Duodenal mucosa (tissue), 2 donors: Measurements from ENCODE around the gene RNH1.

Experiments
- H3K27ac ChIP-seq: one replicate; pipeline ENCODE4 v1.7.0; 2013; ENCODE audit warnings: low read depth, low read length
- H3K27me3 ChIP-seq, 2 donors: one replicate each; pipeline ENCODE4 v1.7.0; 2013; ENCODE audit warnings: low read length in 2 of 2, control low read depth in 1 of 2; ENCODE audit not compliant: insufficient read depth in 2 of 2, control insufficient read depth in 1 of 2
- H3K36me3 ChIP-seq, 2 donors: one replicate each; pipeline ENCODE4 v1.7.0; 2013; ENCODE audit warnings: low read length in 2 of 2, control low read depth in 1 of 2; ENCODE audit not compliant: insufficient read depth in 2 of 2, control insufficient read depth in 1 of 2
- H3K4me1 ChIP-seq, 2 donors: one replicate each; pipeline ENCODE4 v1.7.0; 2013; ENCODE audit warnings: low read length in 2 of 2, control low read depth in 1 of 2; ENCODE audit not compliant: insufficient read depth in 2 of 2, control insufficient read depth in 1 of 2
- H3K4me3 ChIP-seq, 2 donors: one replicate each; pipeline ENCODE4 v1.7.0; 2013; ENCODE audit warnings: low read length in 2 of 2, low read depth in 1 of 2
- H3K9ac ChIP-seq, 2 donors: one replicate each; pipeline ENCODE4 v1.7.0; 2013; ENCODE audit warnings: low read length in 2 of 2, low read depth in 1 of 2
- H3K9me3 ChIP-seq, 2 donors: one replicate each; pipeline ENCODE4 v1.7.0; 2013; ENCODE audit warnings: low read length in 2 of 2, control low read depth in 1 of 2; ENCODE audit not compliant: control insufficient read depth in 1 of 2

The RNH1 gene

DNA sequence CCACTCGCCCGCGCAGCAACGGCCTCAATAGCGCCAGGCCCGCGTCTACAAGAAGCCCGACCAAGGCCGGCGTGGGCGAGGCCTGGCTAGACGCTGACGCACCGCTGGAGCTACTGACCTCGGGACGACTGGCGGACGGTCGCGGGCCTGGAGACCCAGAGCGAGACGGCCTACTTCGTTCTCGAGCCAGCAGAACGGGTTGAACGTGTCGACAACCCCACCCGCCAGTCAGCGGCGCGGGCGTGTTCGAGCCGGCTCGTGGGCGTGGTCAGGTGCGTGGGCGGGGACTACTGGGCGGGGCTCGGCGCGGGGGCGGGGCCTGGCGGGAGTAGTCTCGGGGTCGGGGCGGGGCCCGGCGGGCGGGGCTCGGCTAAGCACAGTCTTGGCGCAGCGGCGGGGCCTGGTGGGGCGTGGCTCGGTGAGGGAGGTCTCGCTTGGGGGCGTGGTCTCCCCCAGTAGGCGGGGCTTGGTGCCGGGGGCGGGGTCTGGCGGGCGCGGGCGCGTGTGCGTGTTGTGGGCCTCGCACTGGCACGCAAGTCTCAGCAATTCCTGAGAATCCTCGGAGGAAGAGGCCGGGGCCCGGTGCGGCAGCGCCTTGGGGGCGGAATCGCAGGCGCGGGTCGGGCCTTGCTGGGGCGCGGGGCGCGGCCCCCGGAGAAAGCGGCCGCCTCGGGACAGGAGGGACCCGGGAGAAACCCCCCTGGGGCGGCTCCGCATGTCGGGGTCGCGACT lies at the start of gene RNH1:
Gene RNH1, minus strand, starts transcription at position 248 of the 732 bp plus-strand sequence. CDS start 5,080 bp downstream, outside the sequence.
- Histone ChIP-seq H3K4me1 (peaks cover 21 to 28% of the 10 kb centered on the region in 2 donors), H3K27me3 (no peaks in the 10 kb centered on the region), H3K9ac (peak within 1 kb of the TSS; percentile 83 to 99), H3K4me3 (peak within 1 kb of the TSS; percentile 90 to 92), H3K9me3 (no peaks in the 10 kb centered on the region), H3K27ac (peak within 1 kb of the TSS; percentile 100), H3K36me3 (peaks cover 0 to 7% of the 10 kb centered on the region in 2 donors)

DNA sequence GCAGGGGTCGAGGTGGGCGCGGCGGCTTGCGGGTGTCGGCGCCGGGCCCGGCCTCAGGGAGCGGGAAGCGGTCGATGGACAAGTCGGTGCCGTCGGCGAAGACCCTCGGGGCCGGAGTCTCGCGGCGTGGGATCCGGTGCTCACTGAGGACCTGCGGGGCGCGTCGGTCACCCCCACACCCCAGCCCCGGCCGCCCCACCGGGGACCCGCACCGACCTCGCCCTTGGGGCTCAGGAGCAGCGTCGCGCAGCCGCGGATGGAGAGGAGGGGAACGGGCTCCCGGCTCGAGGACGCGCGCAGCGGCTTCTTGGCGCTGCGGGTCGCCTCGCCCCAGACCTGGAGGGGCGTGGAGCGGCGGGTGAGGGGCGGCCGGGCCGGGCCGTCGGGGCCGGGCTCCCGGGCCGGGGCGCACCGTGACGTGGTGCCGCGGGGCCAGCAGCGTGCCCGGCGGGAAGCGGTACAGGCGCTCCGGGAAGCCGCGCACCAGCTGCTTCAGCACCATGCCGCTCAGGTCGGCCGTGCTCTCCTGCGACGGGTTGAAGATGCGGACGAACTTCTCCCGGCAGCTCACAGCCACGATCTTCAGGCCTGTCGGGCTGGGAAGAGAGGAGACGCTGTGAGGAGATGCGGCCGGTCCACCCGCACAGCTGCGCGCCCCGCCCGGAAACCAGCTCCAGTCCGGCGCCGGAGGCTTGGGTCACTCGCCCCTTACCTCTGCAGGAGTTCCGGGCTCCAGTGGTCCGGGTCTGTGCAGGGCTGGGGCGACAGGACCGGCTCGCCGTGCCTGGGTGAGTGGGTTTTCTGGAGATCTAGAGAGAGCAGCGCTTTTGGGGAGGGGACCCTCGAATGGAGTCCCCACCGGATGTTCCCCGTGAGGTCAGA lies 49.0 kb upstream of the RNH1 start:
- Histone ChIP-seq H3K4me3 (no peak overlapping the region), H3K27ac (no peak overlapping the region)

DNA sequence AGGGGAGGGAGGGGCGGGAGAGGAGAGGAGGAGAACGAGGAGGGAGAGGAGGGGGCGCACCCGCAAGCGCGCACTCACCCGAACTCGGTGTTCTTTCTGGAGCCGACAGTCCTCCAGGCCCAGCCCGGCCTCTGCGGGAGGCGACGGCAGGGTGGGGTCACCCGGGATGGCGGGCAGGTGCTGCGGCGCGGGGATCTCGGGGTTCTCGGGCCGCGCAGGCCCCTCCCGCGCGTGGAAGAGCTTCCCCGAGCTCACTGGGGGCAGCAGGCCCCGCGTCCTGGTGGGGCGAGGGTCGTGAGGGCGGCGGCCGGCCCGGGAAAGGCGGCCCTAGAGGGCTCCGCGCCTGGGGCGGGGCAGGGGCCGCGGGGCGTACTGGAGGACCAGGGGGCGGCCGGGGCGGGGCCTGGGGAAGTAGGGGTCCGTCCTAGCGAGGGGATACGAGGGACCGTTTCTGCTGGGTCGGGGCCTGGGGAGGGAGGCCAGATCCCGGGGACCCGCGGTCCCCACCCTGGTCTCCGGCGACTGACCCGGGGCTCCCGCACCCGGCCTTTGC lies 48.3 kb upstream of the RNH1 start:
- Histone ChIP-seq H3K4me1 (peaks cover 12 to 21% of the 10 kb centered on the region in 2 donors), H3K9me3 (no peaks in the 10 kb centered on the region), H3K36me3 (no peaks in the 10 kb centered on the region), H3K4me3 (no peak overlapping the region), H3K27ac (no peak overlapping the region), H3K9ac (no peak overlapping the region), H3K27me3 (peaks cover 7 to 11% of the 10 kb centered on the region in 2 donors)

More for the DNA sequence above, 49.0 kb upstream of the RNH1 start:
- Histone ChIP-seq H3K4me1 (peaks cover 12 to 21% of the 10 kb centered on the region in 2 donors), H3K9ac (no peak overlapping the region), H3K36me3 (no peaks in the 10 kb centered on the region), H3K9me3 (no peaks in the 10 kb centered on the region), H3K27me3 (peaks cover 7 to 11% of the 10 kb centered on the region in 2 donors)

DNA sequence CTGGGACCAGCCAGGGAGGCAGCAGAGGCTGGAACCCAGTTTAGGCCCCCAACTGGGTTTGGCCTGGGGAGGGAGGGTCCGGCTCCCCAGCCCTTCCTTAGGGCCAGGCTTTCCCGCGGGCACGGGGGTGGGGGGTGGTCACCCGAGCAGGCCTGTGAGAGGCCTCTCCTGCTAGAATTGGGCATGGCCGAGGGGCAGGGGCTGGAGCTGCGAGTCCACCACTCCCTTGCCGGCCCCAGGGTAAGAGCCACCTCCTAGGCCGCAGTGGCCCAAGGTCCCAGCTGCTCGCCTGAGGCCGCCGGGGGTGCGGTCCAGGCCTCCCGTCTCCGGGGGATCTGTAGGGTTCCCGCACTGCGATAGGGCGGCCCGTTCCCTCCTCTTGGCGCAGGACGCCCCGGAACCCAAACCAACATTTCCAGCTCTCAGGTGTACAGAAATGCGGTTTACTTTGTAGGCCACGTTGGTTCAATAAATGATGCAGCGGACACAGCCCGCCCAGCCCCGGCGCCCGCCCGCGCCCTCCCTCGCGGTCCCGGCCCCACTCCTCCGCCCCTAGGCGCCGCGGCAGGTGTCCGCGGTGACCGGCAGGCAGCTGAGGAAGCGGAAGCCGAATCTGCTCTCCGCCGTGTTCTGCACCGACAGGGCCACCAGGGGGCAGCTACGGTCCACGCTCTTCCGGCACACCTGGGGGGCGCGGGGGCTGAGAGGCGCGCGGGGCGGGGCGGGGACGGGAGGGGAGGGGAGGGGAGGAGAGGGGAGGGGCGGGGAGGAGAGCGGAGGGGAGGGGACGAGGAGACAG lies 47.6 kb upstream of the RNH1 start:
- no peaks in the 10 kb centered on the region for H3K36me3 ChIP-seq
- peak overlapping the region; percentile 40 to 43 for H3K4me3 ChIP-seq
- H3K4me1 ChIP-seq: peaks cover 5 to 14% of the 10 kb centered on the region in 2 donors
- peak overlapping the region in 1 of 2 donors; percentile 18 for H3K9ac ChIP-seq
- no peak overlapping the region for H3K27ac ChIP-seq
- H3K27me3 ChIP-seq: peaks cover 7 to 11% of the 10 kb centered on the region in 2 donors
- H3K9me3 ChIP-seq: no peaks in the 10 kb centered on the region

DNA sequence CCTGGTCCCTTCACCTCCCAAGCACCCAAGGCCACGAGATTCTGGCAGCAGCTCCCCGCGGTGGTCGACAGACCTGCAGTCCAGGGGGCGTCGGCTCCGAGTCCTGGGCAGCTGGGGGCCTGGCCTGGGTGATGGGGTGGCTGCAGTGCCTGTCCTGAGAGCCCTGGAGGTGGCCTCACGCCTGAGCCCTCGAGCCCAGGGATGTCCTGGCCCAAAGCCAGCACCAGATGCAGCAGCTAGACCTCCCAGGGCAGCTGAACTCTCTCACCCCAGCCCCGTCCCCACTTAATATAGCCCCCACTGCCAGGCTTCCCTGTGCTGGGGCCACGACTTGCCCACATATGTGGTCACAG lies 46.9 kb upstream of the RNH1 start:
- Histone ChIP-seq H3K36me3 (no peaks in the 10 kb centered on the region), H3K27me3 (peaks cover 7 to 11% of the 10 kb centered on the region in 2 donors), H3K9me3 (no peaks in the 10 kb centered on the region), H3K4me1 (peaks cover 0 to 8% of the 10 kb centered on the region in 2 donors), H3K27ac (no peak overlapping the region), H3K9ac (peak overlapping the region in 1 of 2 donors; percentile 18), H3K4me3 (no peak overlapping the region)

DNA sequence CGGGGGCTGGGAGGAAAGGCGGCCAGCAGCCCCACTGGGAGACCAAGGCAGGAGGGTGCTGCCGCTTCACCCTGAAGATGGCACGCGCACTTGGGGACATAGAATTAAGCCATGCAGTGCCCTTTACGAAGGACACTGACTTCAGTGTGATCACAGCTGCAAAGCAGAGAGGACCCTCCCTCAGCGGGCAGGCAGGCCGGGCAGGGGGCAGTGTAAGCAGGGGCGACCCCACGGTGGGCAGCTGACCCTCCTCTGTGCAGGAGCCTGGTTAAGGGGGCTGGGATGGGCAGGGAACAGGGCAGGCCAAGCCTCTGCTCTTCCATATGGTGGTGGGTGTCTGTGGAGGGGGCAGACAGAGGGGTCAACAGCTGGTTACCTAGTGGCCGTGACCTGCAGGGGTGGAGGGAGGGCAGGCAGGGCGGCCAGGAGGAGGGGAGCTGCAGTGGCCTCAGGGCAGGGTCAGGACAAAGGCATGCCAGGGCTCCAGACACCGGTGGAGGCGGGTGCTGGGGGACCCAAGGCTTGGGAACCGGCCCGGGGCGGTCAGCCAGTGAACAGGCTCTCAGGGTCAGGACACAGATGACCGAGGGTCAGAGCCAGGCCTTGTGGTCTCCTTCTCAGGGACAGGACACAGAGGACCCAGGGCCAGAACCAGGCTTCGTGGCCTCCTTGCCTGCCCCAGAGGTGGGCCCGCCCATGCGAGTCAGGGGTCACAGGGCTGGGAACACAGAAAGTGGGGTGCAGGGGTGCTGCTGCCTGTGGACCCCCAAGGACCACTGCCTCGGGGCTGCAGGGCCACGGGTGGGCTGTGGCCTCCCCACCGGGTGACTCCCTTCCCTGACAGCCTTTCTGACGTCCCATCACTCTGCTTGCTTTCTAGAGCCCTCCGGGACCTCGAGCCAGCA lies 46.3 kb upstream of the RNH1 start:
- H3K9me3 ChIP-seq: no peaks in the 10 kb centered on the region
- peaks cover 7 to 11% of the 10 kb centered on the region in 2 donors for H3K27me3 ChIP-seq
- H3K4me1 ChIP-seq: peaks cover 0 to 8% of the 10 kb centered on the region in 2 donors
- H3K4me3 ChIP-seq: no peak overlapping the region
- H3K9ac ChIP-seq: no peak overlapping the region
- no peak overlapping the region for H3K27ac ChIP-seq
- no peaks in the 10 kb centered on the region for H3K36me3 ChIP-seq

DNA sequence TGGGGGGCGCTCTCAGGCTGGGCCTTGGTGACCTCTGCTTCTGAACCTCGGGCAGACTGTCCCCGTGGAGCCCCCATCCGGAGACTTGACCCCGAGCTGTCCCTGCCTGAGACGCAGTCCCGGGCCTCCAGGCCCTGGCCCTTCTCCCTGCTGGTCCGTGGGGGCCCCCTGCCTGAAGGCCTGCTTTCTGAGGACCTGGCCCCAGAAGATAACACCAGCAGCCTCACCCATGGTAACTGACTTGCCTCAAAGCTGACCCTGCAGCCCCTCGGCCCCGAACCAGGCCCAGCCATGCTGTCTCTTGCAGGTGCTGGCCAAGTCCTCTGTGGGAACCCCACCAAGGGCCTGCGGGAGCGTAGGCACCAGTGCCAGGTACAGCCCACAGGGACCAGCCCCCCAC lies 44.6 kb upstream of the RNH1 start:
- no peak overlapping the region for H3K27ac ChIP-seq

DNA sequence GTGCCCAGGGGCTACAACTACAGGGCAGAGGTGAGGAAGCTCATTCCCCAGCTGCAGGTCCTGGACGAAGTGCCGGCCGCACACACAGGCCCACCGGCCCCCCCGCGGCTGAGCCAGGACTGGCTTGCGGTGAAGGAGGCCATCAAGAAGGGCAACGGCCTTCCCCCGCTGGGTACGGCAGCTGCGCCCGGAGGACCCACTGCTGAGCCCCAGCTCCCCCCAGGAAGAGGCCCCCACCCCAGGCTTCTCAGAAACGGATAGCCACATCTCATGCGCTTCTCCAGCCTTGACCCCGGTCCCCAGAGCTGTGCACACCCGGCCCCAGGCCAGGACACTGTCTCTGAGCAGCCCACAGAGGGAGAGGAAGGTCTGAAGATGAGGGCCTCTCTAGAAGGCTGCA lies 44.1 kb upstream of the RNH1 start:
- H3K27ac ChIP-seq: no peak overlapping the region

More for the DNA sequence above, 44.6 kb upstream of the RNH1 start:
- peaks cover 0 to 8% of the 10 kb centered on the region in 2 donors for H3K4me1 ChIP-seq
- no peaks in the 10 kb centered on the region for H3K36me3 ChIP-seq
- H3K4me3 ChIP-seq: no peak overlapping the region
- H3K9me3 ChIP-seq: no peaks in the 10 kb centered on the region
- no peak overlapping the region for H3K9ac ChIP-seq
- H3K27me3 ChIP-seq: peaks cover 4 to 7% of the 10 kb centered on the region in 2 donors

DNA sequence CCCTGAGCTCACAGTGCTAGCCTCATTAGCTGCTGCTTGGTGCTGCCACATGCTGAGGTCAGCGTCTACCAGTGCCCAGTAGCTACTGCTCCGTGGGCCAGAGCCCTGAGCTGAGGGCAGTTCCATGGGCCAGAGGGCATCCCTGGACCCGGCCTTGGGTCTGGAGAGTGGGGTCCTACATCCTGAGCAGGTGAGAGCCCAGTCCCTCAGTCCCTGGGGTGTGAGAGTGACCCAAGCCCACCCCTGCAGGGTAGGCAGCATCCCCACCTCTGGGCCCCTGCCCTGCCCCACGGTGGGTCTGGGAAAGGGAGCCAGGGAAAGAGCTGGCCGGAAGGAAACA lies 43.7 kb upstream of the RNH1 start:
- peaks cover 0 to 7% of the 10 kb centered on the region in 2 donors for H3K27me3 ChIP-seq
- no peak overlapping the region for H3K9ac ChIP-seq
- H3K9me3 ChIP-seq: no peaks in the 10 kb centered on the region
- no peaks in the 10 kb centered on the region for H3K36me3 ChIP-seq
- H3K4me1 ChIP-seq: peaks cover 0 to 8% of the 10 kb centered on the region in 2 donors
- H3K4me3 ChIP-seq: no peak overlapping the region
- H3K27ac ChIP-seq: no peak overlapping the region

More for the DNA sequence above, 44.1 kb upstream of the RNH1 start:
- no peaks in the 10 kb centered on the region for H3K36me3 ChIP-seq
- no peaks in the 10 kb centered on the region for H3K9me3 ChIP-seq
- H3K9ac ChIP-seq: no peak overlapping the region
- H3K4me3 ChIP-seq: no peak overlapping the region
- peaks cover 0 to 7% of the 10 kb centered on the region in 2 donors for H3K27me3 ChIP-seq
- H3K4me1 ChIP-seq: peaks cover 0 to 8% of the 10 kb centered on the region in 2 donors
